Cardiac fibroblast (primary cell): ENCODE results near the gene LIN37.

Source experiments
- DNase-seq, 2 donors: peaks; one replicate each; pipeline versions ENCODE4 v3.0.0 to v3.0.0-alpha.2; 2010; ENCODE audit warnings: low read depth in 2 of 2
- H3K4me3 ChIP-seq, 2 donors: replicated peaks in 1 of 2; 1 replicate in 1 of 2; 2 replicates in 1 of 2; pipeline ENCODE4 v1.5.1; 2011; ENCODE audit warnings: low read depth in 2 of 2, low read length in 2 of 2, mild to moderate bottlenecking in 2 of 2, moderate library complexity in 1 of 2
- TF ChIP-seq, protein P1 (sequence below): IDR thresholded peaks from one replicate; pipeline ENCODE4 v1.5.1; 2011; ENCODE audit warnings: low read depth, mild to moderate bottlenecking, low read length, inconsistent platforms

The LIN37 gene

DNA sequence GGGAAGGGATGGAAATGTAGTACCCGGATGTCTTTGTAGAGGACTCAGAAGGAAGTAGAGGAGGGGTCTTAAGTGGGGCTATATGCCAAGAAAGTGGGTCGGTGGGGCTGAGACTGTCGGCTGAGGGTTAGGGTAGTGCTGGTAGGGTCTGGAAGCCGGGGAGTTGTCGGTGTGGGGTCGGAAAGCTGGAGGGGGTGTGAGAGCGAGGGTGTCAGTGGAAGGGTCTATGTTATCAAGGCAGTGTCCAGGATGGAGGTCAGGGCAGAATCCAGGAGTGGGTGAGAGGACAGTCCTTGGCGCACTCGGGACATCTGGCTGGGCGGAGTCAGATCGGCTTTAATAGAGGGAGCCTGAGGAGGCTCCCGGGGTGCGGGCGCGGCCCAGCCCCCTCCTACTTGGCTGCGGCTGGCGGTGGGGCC, 6.8 kb downstream of the LIN37 start:
- TF ChIP-seq, protein P1, sequence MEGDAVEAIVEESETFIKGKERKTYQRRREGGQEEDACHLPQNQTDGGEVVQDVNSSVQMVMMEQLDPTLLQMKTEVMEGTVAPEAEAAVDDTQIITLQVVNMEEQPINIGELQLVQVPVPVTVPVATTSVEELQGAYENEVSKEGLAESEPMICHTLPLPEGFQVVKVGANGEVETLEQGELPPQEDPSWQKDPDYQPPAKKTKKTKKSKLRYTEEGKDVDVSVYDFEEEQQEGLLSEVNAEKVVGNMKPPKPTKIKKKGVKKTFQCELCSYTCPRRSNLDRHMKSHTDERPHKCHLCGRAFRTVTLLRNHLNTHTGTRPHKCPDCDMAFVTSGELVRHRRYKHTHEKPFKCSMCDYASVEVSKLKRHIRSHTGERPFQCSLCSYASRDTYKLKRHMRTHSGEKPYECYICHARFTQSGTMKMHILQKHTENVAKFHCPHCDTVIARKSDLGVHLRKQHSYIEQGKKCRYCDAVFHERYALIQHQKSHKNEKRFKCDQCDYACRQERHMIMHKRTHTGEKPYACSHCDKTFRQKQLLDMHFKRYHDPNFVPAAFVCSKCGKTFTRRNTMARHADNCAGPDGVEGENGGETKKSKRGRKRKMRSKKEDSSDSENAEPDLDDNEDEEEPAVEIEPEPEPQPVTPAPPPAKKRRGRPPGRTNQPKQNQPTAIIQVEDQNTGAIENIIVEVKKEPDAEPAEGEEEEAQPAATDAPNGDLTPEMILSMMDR: no peak
- peak overlapping the region in 1 of 2 donors; percentile 58 for H3K4me3 ChIP-seq
- DNase-seq: no peak

DNA sequence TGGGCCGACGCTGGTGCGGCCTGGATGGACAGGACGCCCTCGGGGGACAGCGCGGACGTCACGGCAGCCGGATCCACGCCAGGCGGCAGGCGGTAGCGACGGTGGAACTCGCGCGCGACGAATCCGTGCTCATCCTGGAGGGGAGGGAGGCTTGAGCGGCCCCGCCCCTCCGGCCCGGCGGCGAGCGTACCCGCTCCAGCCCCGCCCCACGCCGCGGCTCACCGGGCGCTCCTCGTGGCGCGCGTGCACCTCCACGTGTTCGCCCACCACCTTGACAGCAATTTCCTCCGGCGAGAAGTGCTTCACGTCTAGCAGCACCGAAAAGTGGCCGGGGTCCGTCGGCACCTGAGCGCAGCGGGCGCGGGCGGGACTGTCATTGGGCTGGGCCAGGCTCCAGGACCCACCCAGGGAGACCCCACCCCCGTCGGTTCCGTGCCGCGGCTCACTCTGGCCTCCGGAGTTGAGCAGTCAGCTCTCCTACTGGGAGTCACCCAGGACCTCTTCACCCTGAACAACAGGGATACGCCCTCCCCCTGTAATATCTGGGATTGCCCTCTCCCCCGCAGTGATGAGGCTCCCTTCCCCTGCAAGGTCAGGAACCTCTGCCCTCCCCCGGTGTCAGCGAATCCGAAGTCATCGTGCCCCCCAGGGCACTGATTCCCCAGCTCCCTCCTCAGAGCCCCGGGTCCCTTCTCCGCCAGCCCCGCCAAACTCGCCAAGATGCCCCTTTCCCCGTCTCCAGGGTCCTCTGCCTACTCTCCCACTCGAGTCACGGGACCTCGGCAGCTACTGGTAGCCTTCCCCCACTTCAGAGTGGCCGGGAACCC, 7.4 kb downstream of the LIN37 start:
- peak overlapping the region; percentile 58 to 65 for H3K4me3 ChIP-seq
- TF ChIP-seq, protein P1: no peak
- DNase-seq: peak; percentile 77 to 91

DNA sequence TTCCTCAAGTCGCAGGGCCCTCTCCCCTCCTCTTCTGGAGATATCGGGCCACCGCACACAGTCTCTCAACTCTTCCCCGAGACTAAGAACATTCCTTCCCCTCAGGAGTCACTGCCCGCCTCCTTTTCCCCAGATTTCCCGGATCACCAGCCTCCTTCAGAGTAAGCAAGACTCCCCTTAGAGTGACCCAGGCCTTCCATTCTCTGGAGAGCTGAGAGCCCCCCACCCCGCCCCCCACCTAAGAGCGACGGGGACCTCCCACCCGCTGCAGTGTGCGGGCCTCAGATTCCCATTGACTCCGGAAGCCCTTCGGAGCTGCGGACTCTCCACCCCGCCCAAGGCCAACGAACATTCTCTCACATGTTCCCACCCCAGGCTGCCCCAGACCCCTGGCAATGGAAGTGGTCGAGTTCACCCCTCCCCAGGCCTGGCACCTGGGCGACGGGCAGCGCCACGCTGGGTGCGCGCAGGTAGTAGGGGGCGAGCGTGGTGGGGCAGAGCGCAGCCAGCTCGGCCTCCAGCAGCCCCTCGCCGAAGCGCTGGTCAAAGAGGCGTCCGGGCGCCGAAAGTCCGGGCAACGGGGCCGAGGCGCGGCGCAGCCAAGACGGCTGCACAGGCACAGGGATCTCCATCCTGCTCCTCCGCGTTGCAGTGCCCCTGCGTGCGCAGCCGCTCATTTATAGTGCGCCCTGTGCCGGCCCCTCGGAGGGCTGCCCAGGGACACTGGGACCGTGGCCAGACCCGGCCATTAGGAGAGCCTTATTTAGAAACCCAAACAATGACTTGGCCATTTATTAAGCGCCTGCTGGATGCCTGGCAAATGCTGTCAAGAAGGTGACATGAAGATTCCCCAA, 8.2 kb downstream of the LIN37 start, which contains the start of gene HSPB6:
HSPB6 (minus strand) TSS at position 653 of the 854 bp plus-strand sequence; CDS start at position 632, 21 bp downstream.
- DNase-seq: peak; percentile 83 to 88
- TF ChIP-seq, protein P1: no peak

DNA sequence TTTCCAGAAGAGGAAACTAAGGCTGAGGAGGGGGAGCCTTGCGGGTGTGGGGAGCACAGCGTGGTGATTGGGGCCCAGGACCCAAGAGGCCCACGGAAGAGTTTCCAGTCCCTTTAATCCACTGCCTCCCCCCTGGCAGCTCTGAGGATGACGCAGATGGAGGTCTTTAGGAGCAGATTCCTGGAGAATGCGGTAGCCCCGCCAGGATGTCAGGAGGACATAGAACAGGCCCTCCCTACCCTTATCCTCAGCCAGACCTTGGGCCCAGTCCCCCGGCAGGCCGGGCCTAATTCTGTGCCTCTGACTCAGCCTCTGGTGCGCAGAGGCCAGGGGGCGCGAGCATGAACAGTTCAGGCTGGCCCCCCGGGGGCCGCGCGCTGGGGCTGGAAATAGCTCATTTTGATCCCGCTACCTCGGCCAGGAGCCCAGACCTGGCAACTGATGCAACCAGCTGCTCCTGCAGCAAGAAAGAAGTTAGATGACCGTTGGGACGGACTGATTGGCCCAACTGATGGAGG, 8.9 kb downstream of the LIN37 start:
- TF ChIP-seq, protein P1: no peak
- peak; percentile 96 to 99 for DNase-seq
- peak overlapping the region; percentile 58 to 65 for H3K4me3 ChIP-seq

More for the DNA sequence above, 8.2 kb downstream of the LIN37 start, which contains the start of gene HSPB6:
- peak within 1 kb of the TSS; percentile 58 to 93 for H3K4me3 ChIP-seq

DNA sequence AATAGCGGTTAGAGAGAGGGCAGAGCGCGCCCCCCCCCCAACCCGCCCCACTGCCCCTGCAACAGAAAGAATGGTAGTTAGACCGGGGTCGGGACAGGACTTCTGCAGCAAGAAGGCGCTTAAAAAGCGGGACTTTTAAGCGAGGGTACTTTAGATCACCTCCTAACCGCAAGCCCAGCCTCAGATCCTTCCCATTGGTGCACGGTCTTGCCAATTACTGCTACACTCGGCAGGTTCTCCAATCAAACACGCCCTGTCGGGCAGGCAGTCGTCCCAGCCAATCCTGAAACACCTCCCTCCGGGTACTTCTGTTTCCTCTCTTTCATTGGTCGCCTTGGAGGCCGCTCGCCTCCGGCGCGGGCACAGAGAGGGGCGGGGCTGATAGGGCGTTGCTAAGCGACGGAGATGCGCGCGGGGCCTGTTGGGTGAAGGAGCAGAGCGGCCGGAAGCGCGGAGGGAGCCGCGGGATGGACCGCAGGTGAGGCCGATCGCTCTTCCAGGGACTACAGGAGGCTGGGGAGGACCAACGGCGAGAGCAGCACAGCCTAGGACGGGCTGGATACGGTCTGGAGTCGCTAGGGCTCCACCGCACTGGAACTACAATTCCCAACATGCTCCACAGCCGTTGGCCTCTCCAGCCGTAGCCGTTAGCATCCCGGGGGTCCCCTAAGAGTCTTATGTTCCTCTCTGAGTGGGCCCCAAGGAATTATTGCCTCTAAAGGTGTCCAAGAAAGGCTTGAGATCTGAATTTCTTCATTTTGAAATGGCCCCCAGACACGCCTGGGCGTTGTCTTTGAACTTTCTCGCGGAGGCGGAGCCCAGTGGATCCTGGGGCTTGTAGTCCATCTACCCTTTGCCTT, 9.6 kb downstream of the LIN37 start, which contains the start of gene PROSER3:
PROSER3 (plus strand) TSS at position 428 of the 860 bp plus-strand sequence; CDS start at position 468, 40 bp downstream.
- H3K4me3 ChIP-seq: peak within 1 kb of the TSS; percentile 93 to 99
- DNase-seq: peak; percentile 100
- TF ChIP-seq, protein P1: no peak

DNA sequence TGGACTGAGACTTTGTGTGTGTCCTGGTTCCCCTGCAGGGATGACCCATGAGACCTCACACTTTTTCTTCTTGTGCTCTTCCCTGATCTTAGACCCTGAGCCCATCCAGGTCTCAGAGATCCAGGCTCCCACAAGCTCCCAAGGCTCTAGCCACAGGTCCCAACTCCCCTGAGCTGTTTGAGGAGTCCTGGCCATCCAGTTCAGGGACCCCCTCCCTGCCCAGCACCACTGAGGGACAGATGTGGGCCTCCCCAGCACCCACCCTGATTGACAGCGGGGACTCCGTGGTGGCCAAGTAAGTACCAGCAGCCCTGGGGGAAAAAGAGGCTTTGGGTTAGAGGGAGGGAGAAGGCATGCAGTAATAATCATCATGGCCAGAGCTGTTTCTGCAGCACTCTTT, 11.3 kb downstream of the LIN37 start:
- no peak overlapping the region for H3K4me3 ChIP-seq
- TF ChIP-seq, protein P1: no peak
- no peak for DNase-seq
